Measurements from ENCODE around the gene CAD.
A peak's percentile ranks its signal among the peaks of the same experiment; 100 is the strongest.

The CAD gene

DNA sequence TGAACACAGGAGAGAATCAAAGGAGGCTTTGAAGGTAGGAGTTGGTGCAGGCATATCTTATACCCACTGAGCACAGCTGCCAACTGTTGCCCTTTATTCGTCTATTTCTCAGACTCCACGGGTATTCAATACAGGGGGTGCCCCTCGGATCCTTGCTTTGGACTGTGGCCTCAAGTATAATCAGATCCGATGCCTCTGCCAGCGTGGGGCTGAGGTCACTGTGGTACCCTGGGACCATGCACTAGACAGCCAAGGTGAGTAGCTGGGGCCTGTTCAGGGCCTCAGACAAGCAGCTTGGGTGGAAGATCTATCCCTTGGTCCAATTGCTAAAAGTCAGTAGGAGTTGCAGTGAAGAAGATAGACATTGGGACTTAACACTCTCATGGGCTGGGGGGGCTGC, 5.2 kb downstream of the CAD start:
- FAIRE-seq (no peak), DNase-seq (ENCODE audit: insufficient read length, low spot score) (no peak)

- no peak for DNase-seq (ENCODE audit: insufficient read length, low spot score)
These were observed 6.2 kb downstream of the CAD start for GRCh38 chr2:27223416-27223815.

GRCh38 chr2:27225526-27225925, 8.4 kb downstream of the CAD start:
- FAIRE-seq: no peak
- DNase-seq (ENCODE audit: insufficient read length, low spot score): no peak

More at GRCh38 chr2:27223416-27223815, 6.2 kb downstream of the CAD start:
- FAIRE-seq: no peak

- DNase-seq (ENCODE audit: insufficient read length, low spot score): no peak
- no peak for FAIRE-seq
These were observed 10.3 kb downstream of the CAD start for GRCh38 chr2:27227501-27227900.

DNA sequence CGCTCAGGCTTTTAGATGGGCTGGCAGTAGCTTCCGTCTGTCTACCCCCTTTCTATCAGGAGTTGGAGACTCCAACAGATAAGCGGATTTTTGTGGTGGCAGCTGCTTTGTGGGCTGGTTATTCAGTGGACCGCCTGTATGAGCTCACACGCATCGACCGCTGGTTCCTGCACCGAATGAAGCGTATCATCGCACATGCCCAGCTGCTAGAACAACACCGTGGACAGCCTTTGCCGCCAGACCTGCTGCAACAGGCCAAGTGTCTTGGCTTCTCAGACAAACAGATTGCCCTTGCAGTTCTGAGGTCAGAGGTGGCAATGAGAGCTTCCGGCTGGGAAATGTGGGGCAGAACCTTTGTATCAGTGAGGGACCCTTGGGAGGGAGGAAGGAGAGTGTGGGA, 14.8 kb downstream of the CAD start:
- DNase-seq (ENCODE audit: insufficient read length, low spot score): no peak
- no peak for FAIRE-seq

DNA sequence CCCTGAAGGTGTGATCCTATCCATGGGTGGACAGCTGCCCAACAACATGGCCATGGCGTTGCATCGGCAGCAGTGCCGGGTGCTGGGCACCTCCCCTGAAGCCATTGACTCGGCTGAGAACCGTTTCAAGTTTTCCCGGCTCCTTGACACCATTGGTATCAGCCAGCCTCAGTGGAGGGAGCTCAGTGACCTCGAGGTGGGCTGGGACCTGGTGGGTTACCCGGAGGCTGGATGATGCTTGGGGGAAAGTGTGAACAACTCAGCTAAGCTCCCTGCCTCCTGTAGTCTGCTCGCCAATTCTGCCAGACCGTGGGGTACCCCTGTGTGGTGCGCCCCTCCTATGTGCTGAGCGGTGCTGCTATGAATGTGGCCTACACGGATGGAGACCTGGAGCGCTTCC, 16.2 kb downstream of the CAD start:
- DNase-seq (ENCODE audit: insufficient read length, low spot score) (no peak), FAIRE-seq (no peak)

DNA sequence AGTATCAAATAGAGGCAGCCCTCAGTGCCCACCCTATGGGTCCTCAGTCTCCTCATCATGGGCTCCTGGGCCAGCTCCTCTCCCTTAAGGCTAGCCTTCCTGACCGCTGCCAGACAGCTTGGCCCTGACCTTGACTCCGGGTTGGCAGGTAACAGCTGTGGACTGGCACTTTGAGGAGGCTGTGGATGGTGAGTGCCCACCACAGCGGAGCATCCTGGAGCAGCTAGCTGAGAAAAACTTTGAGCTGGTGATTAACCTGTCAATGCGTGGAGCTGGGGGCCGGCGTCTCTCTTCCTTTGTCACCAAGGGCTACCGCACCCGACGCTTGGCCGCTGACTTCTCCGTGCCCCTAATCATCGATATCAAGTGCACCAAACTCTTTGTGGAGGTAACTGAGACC, 19.0 kb downstream of the CAD start:
- DNase-seq (ENCODE audit: insufficient read length, low spot score) (no peak), FAIRE-seq (no peak)

DNA sequence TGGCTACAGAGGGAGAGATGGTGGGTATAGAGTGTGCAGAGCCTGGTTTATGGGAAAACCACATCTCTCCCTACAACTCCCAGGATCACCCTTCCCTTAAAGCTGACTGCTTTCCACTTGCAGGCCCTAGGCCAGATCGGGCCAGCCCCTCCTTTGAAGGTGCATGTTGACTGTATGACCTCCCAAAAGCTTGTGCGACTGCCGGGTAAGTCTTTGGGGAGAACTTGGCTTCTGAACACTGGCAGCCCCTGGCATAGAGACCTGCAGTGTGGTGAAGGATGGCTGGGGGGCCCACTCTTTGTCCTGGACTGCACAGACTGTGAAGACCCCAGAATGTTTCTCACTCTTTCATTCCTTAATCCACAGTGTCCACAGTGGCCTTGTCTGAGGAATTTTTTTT, 19.5 kb downstream of the CAD start:
- FAIRE-seq: no peak
- DNase-seq (ENCODE audit: insufficient read length, low spot score): no peak

DNA sequence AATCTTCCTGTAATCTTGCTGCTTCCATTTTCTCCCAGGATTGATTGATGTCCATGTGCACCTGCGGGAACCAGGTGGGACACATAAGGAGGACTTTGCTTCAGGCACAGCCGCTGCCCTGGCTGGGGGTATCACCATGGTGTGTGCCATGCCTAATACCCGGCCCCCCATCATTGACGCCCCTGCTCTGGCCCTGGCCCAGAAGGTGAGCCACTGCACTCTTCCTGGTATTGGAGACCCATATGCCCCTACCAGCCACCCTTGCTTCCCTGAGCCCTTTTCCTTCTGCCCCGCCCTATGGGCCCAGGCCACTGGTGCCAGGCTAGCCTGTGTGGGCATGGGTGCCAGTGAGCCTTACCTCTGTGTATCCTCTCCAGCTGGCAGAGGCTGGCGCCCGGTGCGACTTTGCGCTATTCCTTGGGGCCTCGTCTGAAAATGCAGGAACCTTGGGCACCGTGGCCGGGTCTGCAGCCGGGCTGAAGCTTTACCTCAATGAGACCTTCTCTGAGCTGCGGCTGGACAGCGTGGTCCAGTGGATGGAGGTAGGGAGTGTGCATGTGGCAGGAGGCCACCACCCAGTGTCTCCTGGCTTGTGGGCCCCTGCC, 20.3 kb downstream of the CAD start:
- FAIRE-seq (no peak), DNase-seq (ENCODE audit: insufficient read length, low spot score) (no peak)

DNA sequence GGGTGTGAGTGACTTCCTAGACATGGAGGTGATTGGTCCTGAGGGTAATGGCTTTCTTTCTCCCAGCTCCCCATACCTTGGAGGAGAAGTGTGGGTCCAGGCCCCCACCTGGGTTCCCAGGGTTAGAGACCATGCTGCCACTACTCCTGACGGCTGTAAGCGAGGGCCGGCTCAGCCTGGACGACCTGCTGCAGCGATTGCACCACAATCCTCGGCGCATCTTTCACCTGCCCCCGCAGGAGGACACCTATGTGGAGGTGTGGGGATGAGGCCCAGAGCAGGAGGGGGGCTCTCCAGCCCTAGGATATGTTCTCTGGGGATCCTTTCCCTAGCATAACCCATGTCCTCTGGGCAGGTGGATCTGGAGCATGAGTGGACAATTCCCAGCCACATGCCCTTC, 21.8 kb downstream of the CAD start:
- FAIRE-seq: no peak
- DNase-seq (ENCODE audit: insufficient read length, low spot score): no peak

GRCh38 chr2:27240406-27240805, 23.2 kb downstream of the CAD start:
- DNase-seq (ENCODE audit: insufficient read length, low spot score) (no peak), FAIRE-seq (no peak)

- DNase-seq (ENCODE audit: insufficient read length, low spot score) (no peak), FAIRE-seq (no peak)
These were observed 24.8 kb downstream of the CAD start for GRCh38 chr2:27241761-27242613.

DNA sequence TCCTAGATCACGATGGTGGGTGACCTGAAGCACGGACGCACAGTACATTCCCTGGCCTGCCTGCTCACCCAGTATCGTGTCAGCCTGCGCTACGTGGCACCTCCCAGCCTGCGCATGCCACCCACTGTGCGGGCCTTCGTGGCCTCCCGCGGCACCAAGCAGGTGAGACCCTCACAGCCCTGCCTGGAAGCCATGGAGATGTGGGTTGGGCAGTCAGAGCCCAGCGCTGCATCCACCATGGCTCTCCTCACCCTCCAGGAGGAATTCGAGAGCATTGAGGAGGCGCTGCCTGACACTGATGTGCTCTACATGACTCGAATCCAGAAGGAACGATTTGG, 25.4 kb downstream of the CAD start:
- DNase-seq (ENCODE audit: insufficient read length, low spot score) (no peak), FAIRE-seq (peak; percentile 9)

DNA sequence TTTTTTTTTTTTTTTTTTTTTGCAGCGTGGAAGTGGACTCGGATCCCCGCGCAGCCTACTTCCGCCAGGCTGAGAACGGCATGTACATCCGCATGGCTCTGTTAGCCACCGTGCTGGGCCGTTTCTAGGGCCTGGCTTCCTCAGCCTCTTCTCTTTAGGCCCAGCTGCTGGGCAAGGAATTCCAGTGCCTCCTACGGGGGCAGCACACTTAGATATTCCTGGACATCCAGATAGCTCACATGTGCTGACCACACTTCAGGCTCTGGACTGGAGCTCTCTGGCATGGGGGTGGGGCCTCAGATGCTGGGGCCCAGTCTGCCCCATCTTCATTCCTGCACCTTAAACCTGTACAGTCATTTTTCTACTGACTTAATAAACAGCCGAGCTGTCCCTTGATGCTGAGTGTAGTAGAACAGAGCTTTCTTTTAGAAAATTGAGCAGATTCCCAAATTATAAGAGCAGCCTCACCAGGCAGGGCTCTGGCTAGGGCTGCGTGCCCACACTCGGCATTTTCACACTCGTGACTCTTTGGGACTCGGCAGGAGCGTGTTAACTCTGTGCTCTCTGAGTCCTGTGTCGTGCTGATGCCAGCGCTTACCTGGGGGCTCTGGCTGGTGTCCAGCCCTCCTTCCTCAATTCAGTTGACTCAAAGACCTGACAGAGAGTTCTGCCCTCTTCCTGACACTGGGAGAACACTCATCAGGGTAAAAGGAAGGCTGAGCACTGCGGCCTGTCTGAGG, 26.4 kb downstream of the CAD start:
- FAIRE-seq: no peak

GRCh38 chr2:27245116-27245515, 27.9 kb downstream of the CAD start:
- FAIRE-seq (peak; percentile 49), DNase-seq (ENCODE audit: insufficient read length, low spot score) (no peak)

More for the DNA sequence above, 26.4 kb downstream of the CAD start:
- no peak for DNase-seq (ENCODE audit: insufficient read length, low spot score)

DNA sequence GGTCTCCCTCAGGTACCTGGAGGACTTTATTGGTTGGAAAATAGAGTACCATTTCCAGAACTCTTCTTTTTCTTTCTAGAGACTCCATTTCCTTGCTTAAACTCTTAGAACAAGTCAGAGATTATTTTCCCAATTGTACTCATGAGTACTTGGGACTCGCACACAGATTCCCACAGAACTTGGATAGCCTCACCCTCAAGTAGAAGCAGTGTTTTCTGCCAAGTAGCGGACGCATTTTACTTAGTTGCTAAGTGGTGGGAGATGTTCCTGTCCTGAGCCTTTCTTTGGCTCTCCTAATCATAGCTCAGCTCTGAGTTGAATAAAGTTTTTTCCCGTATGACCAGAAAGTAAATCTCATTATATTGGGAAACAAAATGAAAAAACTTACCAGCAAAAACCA, 28.5 kb downstream of the CAD start:
- FAIRE-seq (no peak), DNase-seq (ENCODE audit: insufficient read length, low spot score) (no peak)

DNA sequence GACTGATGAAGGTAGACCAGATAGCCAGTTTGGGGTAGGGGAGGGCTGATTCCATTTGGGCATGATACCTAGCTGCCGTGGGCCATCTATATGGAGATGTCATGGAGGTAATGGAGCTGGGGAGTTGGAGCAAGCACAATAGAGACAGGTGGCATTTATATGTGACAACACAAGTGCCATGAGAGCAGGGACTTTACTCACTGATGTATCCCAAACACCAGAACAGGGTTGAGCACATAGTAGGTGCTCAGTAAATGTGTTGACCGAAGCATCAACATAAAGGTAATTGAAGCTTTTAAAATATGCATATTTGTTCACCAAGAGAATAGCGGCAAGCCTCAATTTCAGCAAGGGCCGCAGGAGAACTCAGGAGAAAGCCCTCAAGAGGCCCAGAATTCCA, 30.7 kb downstream of the CAD start:
- DNase-seq (ENCODE audit: insufficient read length, low spot score) (no peak), FAIRE-seq (no peak)

DNA sequence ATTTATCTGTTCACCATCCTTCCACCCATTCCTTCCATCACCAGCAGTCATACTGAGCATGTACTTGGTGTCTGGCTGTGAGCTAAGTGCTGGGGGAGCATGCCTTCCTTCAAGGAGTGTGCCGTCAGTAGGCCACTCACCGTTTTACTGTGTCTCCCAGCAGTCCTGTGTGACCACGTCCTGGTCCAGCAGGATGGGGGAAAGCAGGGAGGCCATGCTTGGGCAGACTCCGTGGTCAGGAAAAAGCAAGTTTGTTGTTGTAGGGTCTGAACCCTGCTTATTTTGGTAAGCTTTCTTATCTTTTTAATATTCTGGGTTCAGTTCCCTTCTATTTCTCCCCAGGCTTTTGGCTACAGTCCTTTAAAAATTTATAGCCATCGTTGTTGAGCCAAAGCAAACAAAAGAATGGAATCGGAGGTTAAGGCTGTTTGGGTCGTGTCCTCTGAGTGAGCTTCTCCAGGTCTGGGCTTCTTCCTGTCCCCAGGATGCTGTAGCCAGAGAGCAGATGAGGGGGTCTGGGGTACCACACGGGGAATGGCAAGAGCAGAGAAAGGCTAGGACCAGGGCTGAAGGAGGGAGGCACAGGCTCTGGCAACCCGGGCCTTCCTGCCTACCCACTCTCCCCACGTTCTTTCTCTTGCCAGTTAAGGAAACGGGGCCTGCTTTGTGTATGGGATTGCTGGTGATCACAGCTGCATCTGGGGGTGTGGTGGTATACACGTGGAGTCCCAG, 32.2 kb downstream of the CAD start:
- DNase-seq (ENCODE audit: insufficient read length, low spot score): no peak
- FAIRE-seq: no peak

GRCh38 chr2:27249891-27250651, 32.9 kb downstream of the CAD start:
- DNase-seq (ENCODE audit: insufficient read length, low spot score) (no peak), FAIRE-seq (no peak)

DNA sequence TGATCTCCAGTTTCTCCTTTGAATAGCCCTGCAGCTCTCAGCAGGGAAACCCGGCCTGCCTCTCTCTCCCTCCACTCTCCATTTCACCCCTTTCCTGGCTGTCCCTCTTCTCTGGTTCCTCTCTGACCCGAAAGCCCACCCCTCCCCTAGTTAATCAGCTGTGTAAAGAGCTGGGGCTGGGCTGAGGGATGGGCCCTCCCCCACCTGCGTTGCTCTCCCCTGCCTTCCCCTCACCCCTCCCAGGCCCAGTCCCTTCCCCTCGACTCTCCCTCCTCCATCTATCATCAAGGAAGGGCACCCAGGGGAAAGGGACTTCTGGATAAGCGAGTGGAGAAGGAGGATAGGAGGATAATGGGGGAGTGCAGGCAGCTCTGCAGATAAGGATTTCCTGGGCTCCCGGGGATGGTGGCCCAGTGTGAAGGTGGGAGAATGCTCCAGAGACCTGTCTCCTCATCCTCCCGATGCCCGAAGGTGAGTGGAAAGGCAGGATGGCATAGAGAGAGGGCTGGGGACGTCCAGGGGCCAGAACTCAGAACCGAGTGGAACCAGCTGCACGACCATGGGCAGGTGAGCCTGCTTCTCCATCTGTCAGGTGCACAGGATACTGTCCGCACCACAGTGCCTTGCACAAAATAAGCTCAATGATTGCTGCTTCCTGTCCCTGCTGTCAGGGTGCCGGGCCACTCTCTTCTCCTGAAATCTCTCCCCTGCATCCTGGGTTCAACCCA, 33.6 kb downstream of the CAD start:
- DNase-seq (ENCODE audit: insufficient read length, low spot score): no peak
- no peak for FAIRE-seq

Measured in HTR-8/SVneo (cell line).